CD4-positive, alpha-beta T cell treated with Interleukin-2 at 100 ng/mL for 4 hours (primary cell): ENCODE data around the gene GLYATL2.

Experiments
- DNase-seq: peaks from one replicate; pipeline ENCODE4 v3.0.0-alpha.2; 2020; ENCODE audit warnings: low spot score

The GLYATL2 gene

GRCh38 chr11:58796333-58796732 is 48.2 kb downstream of the GLYATL2 start:
- DNase-seq = no peak

GRCh38 chr11:58788355-58789023 is 56.0 kb downstream of the GLYATL2 start:
- DNase-seq = peak; percentile 46

- no peak for DNase-seq
These were observed 56.6 kb downstream of the GLYATL2 start for GRCh38 chr11:58787903-58788302.

GRCh38 chr11:58786693-58787092 is 57.8 kb downstream of the GLYATL2 start:
- DNase-seq = no peak

GRCh38 chr11:58784995-58785394 is 59.5 kb downstream of the GLYATL2 start:
- DNase-seq = no peak
